Prostate gland (tissue), 2 donors: ENCODE data around the gene NECTIN4. TPM values are rescaled to one million over a fixed set of nuclear protein-coding genes. Genes with fewer than 3 reads are reported as not detected.

ENCODE experiments used
- DNase-seq: peaks from one replicate; pipeline ENCODE4 v3.0.0-alpha.2; 2019; ENCODE audit warnings: low spot score
- H3K27ac ChIP-seq, 2 donors: fragments of 200-600 bp; sonication (generic); 2 replicates each; pipeline ENCODE4 v1.5.1; 2017 to 2019
- H3K27me3 ChIP-seq: fragments of 200-600 bp; sonication (generic); replicated peaks from 2 replicates; pipeline ENCODE4 v1.5.1; 2019; ENCODE audit not compliant: insufficient read depth
- H3K36me3 ChIP-seq, 2 donors: fragments of 200-600 bp; sonication (generic); 1 replicate in 1 of 2; 2 replicates in 1 of 2; pipeline versions ENCODE4 v1.5.1 to v1.8.1; 2017 to 2019
- H3K4me1 ChIP-seq: fragments of 200-600 bp; sonication (generic); replicated peaks from 2 replicates; pipeline ENCODE4 v1.5.1; 2019
- H3K4me3 ChIP-seq, 2 donors: fragments of 200-600 bp; sonication (generic); 2 replicates each; pipeline ENCODE4 v1.5.1; 2017 to 2019
- H3K9me3 ChIP-seq: fragments of 200-600 bp; sonication (generic); 2 replicates; pipeline ENCODE4 v1.5.1; 2017
- CTCF ChIP-seq, 4 experiments: fragments of 200-600 bp in 2 of 4; fragments of 450-650 bp in 2 of 4; sonication (generic) in 2 of 4; IDR thresholded peaks; 1 replicate in 3 of 4; 2 replicates in 1 of 4; pipeline ENCODE4 v1.5.1; 2016 to 2019; ENCODE audit warnings: antibody characterized with exemption in 4 of 4, mild to moderate bottlenecking in 2 of 4, moderate library complexity in 2 of 4
- POLR2A ChIP-seq: fragments of 450-650 bp; IDR thresholded peaks from one replicate; pipeline ENCODE4 v1.6.1; 2016; ENCODE audit warnings: antibody characterized with exemption, mild to moderate bottlenecking
- POLR2AphosphoS5 ChIP-seq: sonication (generic); formaldehyde crosslinking; IDR thresholded peaks from one replicate; pipeline ENCODE4 v1.6.1; 2017; ENCODE audit warnings: antibody characterized with exemption
- WGBS: methylation state at CpG from one replicate; pipeline ENCODE4 v1.1.5; 2018; 5-methylcytosine and 5-hydroxymethylcytosine counted together
- intact Hi-C: fragments of 100-400 bp; cut with DNase I; formaldehyde crosslinking; loops from one replicate; pipeline ENCODE4 v1.14.2; 2022
- total RNA-seq, 2 donors: library from RNA; depleted of rRNA; stranded (reverse); fragments of >200 nt; gene quantifications; one replicate each; pipeline ENCODE4 v1.1.0, GENCODE V29; 2016

The NECTIN4 gene
- total RNA-seq, 2 donors from 2014 or later = 9.6 to 18.6 TPM

DNA sequence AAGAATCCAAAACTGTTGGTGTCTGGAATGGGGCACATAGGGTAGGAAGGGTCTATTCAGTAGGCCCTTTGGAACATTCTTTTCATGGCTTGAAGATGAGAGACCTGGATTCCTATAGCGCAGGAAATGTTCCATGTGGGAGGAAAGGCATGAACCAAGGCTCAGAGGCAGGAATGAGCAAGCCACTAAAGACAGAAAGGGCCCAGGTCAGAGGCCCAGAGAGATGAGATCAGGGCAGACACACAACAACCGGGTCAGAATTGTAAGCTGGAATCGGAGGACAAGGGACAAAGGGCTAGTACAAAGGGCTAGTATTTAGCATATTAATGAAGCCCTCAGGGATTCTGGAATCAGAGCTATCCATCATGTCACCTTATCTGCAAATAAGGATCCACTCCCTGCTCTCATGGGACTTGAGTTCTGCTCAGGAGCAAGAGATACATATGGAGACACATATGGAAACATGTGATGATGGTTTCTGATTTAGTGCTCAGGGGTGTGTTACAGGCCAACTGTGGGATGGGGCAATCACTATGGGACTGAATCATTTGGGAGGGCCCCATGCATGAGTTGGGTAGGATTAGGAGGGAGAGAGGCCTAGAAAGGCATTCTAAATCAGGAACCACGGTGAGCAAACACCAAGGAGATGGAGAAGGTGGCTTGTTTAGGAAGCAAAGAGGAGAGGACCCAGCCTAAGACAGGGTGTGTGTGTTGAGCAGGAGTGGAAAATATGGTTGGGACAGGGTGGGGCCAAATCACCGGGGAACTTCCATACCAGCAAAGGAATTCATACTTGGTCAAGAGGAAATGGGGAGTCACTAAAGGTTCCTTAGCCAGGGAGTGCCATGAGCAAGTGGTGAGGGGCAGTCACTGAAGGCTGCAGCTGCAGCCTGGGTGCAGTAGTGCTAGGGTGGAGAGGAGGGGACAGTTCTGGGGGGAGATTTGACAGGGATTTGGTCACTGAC lies 8.6 kb downstream of the NECTIN4 start:
- H3K27ac ChIP-seq = no peak overlapping the region
- H3K27me3 ChIP-seq = no peaks in the 10 kb centered on the region
- 90% methylated on average over 5 of the region's 5 CpGs for WGBS
- intact Hi-C loops = no loop called here
- peaks cover 6% of the 10 kb centered on the region for H3K4me1 ChIP-seq
- H3K36me3 ChIP-seq = no peaks in the 10 kb centered on the region
- no peaks in the 10 kb centered on the region for H3K9me3 ChIP-seq
- no peak overlapping the region for H3K4me3 ChIP-seq
- TF ChIP-seq CTCF (IDR thresholded peaks at IDR 0.05) = no peak
- TF ChIP-seq POLR2AphosphoS5 = no peak
- no peak for DNase-seq

- 73% methylated on average over 41 of the region's 41 CpGs for WGBS
- DNase-seq = no peak
- TF ChIP-seq POLR2AphosphoS5 (no peak), CTCF (IDR thresholded peaks at IDR 0.05) (no peak), POLR2A (no peak)
- Histone ChIP-seq H3K27me3 (no peaks in the 10 kb centered on the region), H3K36me3 (no peaks in the 10 kb centered on the region), H3K4me1 (peaks cover 6% of the 10 kb centered on the region), H3K4me3 (no peak overlapping the region), H3K9me3 (no peaks in the 10 kb centered on the region), H3K27ac (no peak overlapping the region)
- intact Hi-C loops = no loop called here
Observed at GRCh38 chr1:161079436-161080110, 9.8 kb downstream of the NECTIN4 start.

- Histone ChIP-seq H3K27ac (no peak overlapping the region), H3K27me3 (no peaks in the 10 kb centered on the region), H3K4me3 (no peak overlapping the region), H3K9me3 (no peaks in the 10 kb centered on the region), H3K36me3 (no peaks in the 10 kb centered on the region), H3K4me1 (no peaks in the 10 kb centered on the region)
- intact Hi-C loops = no loop called here
- no peak for DNase-seq
- 85% methylated on average over 9 of the region's 9 CpGs for whole genome bisulfite sequencing
- TF ChIP-seq POLR2AphosphoS5 (no peak), POLR2A (no peak), CTCF (IDR thresholded peaks at IDR 0.05) (no peak)
Observed at GRCh38 chr1:161077426-161077825, 11.9 kb downstream of the NECTIN4 start.

DNA sequence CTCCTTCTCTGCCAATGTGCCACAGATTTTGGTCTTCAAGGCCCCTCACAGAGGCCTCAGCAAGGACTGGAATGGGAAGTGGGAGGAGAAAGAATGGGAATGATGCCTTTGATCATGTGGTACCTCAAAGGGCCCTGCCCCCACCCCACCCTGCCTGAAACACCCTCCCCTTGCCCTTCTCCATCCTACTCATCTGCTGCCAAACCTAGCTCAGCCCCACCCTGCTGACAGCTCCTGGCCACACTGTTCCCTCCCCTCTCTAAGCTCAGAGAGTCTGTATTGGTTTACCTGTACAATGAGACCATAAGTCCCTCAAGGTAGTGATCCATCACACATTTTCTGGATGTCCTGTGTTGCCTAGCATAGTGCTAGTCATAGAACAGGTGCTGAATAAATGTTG lies 12.9 kb downstream of the NECTIN4 start:
- no peaks in the 10 kb centered on the region for H3K4me1 ChIP-seq
- H3K9me3 ChIP-seq = no peaks in the 10 kb centered on the region
- intact Hi-C loops = no loop called here
- no peak overlapping the region for H3K4me3 ChIP-seq
- no peak for DNase-seq
- H3K27ac ChIP-seq = no peak overlapping the region
- H3K36me3 ChIP-seq = no peaks in the 10 kb centered on the region
- TF ChIP-seq POLR2A (no peak), POLR2AphosphoS5 (no peak), CTCF (IDR thresholded peaks at IDR 0.05) (no peak)
- no peaks in the 10 kb centered on the region for H3K27me3 ChIP-seq
